ENCODE results near the gene TSSC4. TPM values are rescaled to one million over a fixed set of nuclear protein-coding genes. Genes with fewer than 3 reads are reported as not detected.

The TSSC4 gene
- total RNA-seq: 28.1 and 36.1 TPM in 2 replicates

DNA sequence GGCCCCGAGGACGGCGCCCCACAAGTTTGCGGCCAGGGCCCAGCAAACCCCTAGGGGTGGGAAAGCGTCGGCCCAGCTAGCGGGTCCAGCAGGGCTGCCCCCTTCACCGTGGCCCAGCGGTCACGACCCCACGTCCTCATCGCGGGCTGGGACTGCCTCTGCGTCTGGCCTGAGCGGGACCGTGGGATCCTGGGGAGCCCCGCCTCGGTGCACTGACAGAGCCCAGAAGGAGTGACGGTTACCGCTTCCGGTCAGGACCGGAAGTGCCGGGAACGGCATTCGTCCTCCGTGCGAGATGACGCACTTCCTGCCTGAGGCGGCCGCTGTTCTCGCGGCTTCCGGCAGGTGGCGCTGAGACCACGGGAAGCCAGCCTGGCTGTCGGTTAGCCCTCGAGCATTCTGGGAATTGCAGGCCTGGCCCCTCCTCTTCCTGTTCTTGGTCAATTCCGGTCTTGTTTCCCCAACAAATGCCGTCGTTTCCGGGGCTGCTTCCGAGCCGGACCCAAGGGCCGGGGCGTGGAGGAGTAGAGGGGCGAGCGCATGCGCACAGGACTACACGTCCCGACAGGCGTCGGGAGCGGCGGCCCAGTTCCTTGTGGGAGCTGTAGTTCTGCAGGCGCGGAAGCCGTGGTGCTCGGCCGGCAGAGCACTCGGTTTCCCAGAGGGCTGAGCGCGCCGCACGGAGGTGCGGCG, at the start of gene TSSC4:
TSSC4 (plus strand) TSS at position 682 of the 693 bp plus-strand sequence. CDS start 1,884 bp downstream, outside the sequence.

DNA sequence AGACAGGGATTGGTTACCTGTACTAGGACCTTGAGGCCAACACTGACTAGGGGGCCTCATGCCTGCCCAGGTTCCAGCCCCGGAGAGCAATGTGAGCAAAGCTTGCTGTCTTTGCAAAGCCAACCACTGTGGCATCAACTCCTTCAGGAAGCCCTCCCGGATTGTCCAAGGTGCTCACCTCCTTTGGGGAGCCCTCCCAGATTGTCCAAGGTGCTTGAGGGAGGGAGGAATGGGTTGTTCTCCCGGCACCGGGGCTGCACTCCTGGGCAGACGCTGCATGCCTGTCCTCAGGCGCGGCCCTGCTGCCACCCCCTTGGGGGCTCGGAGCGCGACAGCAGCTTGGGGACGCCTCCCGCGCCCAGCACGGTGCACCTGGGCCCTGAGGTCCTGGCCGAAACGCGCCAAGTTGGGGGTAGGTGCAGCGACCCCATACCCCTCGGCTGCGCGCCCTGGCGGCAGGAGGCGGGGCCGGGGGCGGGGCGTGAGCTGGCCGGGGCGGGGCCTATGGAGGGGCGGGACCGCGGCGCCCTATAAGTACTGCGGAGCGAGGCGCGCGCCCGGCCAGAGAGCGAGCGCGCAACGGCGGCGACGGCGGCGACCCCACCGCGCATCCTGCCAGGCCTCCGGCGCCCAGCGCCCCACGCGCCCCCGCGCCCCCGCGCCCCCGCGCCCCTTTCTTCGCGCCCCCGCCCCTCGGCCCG, 23.6 kb upstream of the TSSC4 start, which contains the start of gene CD81:
CD81 (plus strand) TSS at position 560 of the 701 bp plus-strand sequence. CDS start 240 bp downstream, outside the sequence.

DNA sequence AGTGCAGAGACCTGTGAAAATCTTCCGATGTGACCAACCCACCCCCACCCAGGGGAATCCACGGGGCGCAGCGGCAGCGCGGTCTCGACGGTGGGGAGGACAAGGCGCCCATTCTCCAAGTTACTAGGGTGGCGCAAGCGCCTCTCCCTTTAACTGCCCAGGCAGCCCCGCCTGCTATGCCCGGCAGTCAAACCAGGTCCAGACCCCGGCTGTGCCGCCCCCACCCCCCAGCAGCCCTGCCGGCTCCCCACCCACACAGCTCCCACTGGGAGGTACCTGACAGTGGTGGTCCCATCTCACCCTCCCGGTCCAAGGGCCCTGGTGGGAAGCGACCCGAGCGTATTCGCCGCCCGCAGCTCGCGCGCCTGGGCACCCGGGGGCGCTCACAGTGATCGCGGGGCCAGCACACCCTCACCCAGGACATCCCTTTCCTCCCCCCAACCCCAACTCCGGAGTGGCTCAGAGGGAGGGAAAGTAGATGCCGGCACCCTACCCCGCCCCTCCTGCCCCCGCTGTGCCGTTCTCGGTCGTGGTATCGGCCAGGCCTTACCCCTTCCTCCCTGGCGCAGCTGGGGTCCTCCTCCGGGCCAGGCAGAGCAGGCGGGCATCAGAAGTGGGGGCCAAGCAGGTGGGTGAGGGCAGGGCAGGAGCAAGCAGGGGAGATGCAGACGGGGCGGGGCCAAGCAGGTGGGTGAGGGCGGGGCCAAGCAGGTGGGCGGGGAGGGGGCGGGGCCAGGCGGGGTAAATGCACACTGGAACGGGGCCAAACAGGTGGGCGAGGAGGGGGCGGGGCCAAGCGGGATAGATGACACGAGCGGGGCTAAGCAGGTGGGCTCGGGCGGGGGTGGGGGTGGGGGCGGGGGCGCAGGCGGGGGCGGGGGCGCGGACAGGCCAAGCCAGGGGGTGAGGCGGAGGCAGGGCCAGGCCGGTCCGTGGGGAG, 43.6 kb downstream of the TSSC4 start, which contains the start of gene TRPM5:
TRPM5 (minus strand) TSS at position 634 of the 940 bp plus-strand sequence. CDS start 21,478 bp downstream, outside the sequence.

DNA sequence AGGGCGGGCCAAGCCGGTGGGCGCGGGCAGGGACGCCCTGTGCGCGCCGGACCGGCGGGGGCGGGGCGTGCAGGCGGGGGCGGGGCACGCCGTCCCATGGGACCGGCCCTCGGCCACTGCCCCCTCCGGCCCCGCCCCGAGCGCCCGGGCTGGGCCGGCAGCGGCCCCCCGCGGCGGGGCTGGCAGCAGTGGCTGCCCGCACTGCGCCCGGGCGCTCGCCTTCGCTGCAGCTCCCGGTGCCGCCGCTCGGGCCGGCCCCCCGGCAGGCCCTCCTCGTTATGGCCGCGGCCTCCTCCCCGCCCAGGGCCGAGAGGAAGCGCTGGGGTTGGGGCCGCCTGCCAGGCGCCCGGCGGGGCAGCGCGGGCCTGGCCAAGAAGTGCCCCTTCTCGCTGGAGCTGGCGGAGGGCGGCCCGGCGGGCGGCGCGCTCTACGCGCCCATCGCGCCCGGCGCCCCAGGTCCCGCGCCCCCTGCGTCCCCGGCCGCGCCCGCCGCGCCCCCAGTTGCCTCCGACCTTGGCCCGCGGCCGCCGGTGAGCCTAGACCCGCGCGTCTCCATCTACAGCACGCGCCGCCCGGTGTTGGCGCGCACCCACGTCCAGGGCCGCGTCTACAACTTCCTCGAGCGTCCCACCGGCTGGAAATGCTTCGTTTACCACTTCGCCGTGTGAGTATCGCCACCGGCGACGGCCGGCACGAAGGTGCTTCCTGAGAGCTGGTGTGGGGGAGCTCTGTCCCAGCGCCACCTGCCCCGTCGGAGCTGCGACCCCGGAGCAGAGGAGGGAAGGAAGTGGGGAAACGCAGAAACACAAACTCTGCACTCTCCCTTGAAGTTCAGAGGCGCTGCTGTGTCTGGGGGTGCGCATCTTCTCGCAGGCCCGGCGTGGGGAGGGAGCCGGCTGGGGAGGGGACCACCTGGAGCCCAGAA, 44.5 kb downstream of the TSSC4 start, which contains the start of gene KCNQ1:
KCNQ1 (plus strand) TSS at position 188 of the 925 bp plus-strand sequence; CDS start at position 279, 91 bp downstream.

Other genes starting within 250 kb of the TSSC4 start
- not detected in 2 replicates for gene INS, start 239.5 kb upstream of the TSSC4 start, total RNA-seq
- gene TH, start 228.9 kb upstream of the TSSC4 start, total RNA-seq: not detected in 2 replicates
- gene ASCL2, start 130.2 kb upstream of the TSSC4 start, total RNA-seq: not detected in 2 replicates
- gene C11orf21, start 98.8 kb upstream of the TSSC4 start, total RNA-seq: not detected in 2 replicates
- not detected in 2 replicates for gene TSPAN32, start 98.7 kb upstream of the TSSC4 start, total RNA-seq
- gene CD81, start 23.4 kb upstream of the TSSC4 start, total RNA-seq: 644 and 702 TPM in 2 replicates
- not detected in 2 replicates for gene TRPM5, start 43.8 kb downstream of the TSSC4 start, total RNA-seq
- 0.10 and 0.25 TPM in 2 replicates for gene KCNQ1, start 44.3 kb downstream of the TSSC4 start, total RNA-seq